ENCODE data around the gene NPAS3. TPM values are rescaled to one million over a fixed set of nuclear protein-coding genes. Genes with fewer than 3 reads are reported as not detected.

The NPAS3 gene
- total RNA-seq, 1 donor from 2014 or later = 2.0 TPM

DNA sequence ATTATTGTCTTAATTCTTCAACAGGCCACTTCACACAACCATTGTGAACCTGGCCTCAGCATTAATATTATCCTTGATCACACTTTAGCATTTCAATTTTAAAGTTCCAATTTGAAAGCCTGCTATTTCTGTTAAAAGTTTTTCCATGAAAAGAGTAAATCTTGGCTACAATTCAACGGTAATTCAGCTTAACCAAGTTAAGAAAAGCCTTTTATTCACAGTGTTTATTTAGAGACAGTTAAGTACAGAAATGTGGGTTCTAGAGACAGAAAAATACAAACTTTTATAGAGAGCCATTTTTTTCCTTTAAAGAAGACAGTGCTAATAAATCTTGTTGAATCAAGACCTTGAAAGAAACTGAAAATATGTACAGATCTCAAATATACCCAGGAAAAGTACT lies 103.9 kb downstream of the NPAS3 start:
- no peak for DNase-seq (ENCODE audit: low read depth)
- TF ChIP-seq, protein P1, sequence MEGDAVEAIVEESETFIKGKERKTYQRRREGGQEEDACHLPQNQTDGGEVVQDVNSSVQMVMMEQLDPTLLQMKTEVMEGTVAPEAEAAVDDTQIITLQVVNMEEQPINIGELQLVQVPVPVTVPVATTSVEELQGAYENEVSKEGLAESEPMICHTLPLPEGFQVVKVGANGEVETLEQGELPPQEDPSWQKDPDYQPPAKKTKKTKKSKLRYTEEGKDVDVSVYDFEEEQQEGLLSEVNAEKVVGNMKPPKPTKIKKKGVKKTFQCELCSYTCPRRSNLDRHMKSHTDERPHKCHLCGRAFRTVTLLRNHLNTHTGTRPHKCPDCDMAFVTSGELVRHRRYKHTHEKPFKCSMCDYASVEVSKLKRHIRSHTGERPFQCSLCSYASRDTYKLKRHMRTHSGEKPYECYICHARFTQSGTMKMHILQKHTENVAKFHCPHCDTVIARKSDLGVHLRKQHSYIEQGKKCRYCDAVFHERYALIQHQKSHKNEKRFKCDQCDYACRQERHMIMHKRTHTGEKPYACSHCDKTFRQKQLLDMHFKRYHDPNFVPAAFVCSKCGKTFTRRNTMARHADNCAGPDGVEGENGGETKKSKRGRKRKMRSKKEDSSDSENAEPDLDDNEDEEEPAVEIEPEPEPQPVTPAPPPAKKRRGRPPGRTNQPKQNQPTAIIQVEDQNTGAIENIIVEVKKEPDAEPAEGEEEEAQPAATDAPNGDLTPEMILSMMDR (IDR thresholded peaks at IDR 0.05; ENCODE audit: insufficient read depth, low read length, poor library complexity, severe bottlenecking) = no peak
- no peaks in the 10 kb centered on the region for H3K36me3 ChIP-seq (ENCODE audit: control insufficient read depth, insufficient read depth, low read length)
- no peaks in the 10 kb centered on the region for H3K27me3 ChIP-seq (ENCODE audit: control insufficient read depth, insufficient read depth, low read length)
- no peak overlapping the region for H3K4me3 ChIP-seq (ENCODE audit: low read depth, low read length)

DNA sequence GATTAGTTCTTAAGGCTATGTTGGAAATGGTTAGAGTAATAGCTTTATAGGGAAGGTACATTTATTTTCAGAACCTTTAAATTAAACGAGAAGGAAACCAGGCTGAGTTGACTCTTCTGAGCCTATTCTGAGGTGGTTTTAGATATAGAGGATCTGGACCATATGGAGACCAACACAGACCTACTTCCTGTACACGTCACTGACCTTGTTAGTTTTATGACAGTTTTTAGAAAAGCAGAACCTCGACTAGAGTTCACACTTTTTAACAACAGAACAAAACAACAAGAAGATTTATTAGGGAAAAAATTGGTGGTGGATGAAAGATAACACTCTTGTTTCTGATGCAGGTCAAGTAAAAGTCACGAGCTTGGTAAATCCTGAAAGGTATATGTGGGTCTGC lies 107.1 kb downstream of the NPAS3 start:
- no peak for DNase-seq (ENCODE audit: low read depth)
- H3K36me3 ChIP-seq (ENCODE audit: control insufficient read depth, insufficient read depth, low read length) = no peaks in the 10 kb centered on the region
- TF ChIP-seq, protein P1 (IDR thresholded peaks at IDR 0.05; ENCODE audit: insufficient read depth, low read length, poor library complexity, severe bottlenecking) = no peak
- no peak overlapping the region for H3K4me3 ChIP-seq (ENCODE audit: low read depth, low read length)
- H3K27me3 ChIP-seq (ENCODE audit: control insufficient read depth, insufficient read depth, low read length) = no peaks in the 10 kb centered on the region

DNA sequence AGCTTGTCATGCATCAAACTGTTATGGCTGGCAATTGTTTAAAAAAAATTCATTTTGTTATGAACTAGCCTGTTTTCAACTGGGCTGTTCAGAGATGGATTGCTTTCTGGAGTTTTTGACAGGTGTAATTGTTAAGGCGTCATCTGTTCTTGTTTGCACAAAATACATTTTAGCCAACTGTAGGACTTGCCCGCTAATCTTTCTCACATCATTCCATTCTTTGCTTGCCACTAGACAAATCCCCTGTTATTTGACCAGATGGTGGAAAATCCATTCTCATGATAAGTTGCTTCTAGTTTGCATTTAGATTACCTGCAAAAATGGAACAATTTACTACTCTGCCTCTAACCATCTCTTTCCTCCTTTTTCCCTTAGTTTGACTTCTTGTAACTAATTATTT lies 114.3 kb downstream of the NPAS3 start:
- no peaks in the 10 kb centered on the region for H3K36me3 ChIP-seq (ENCODE audit: control insufficient read depth, insufficient read depth, low read length)
- H3K4me3 ChIP-seq (ENCODE audit: low read depth, low read length) = no peak overlapping the region
- TF ChIP-seq, protein P1 (IDR thresholded peaks at IDR 0.05; ENCODE audit: insufficient read depth, low read length, poor library complexity, severe bottlenecking) = no peak
- DNase-seq (ENCODE audit: low read depth) = no peak
- no peaks in the 10 kb centered on the region for H3K27me3 ChIP-seq (ENCODE audit: control insufficient read depth, insufficient read depth, low read length)

DNA sequence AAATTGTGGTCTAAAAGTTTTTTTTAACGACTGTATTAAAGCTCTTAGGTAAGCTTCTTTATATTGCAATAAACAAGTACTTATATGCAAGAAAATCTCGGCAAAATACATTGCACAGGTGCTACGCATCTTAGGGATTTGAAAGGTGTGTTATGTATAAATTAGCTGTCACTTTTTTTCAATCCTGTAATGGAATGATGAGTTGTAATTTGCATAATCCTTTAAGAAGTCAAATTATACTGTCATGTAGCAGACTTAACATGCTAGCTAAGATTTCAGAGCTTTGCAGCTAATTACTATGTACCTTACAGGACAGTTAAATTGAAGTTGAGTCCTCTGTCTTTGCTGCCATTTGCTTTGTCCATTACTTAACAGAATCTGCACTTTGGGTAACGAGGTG lies 117.5 kb downstream of the NPAS3 start:
- Histone ChIP-seq H3K4me3 (ENCODE audit: low read depth, low read length) (no peak overlapping the region), H3K27me3 (ENCODE audit: control insufficient read depth, insufficient read depth, low read length) (no peaks in the 10 kb centered on the region), H3K36me3 (ENCODE audit: control insufficient read depth, insufficient read depth, low read length) (no peaks in the 10 kb centered on the region)
- TF ChIP-seq, protein P1 (IDR thresholded peaks at IDR 0.05; ENCODE audit: insufficient read depth, low read length, poor library complexity, severe bottlenecking) = no peak
- DNase-seq (ENCODE audit: low read depth) = no peak

DNA sequence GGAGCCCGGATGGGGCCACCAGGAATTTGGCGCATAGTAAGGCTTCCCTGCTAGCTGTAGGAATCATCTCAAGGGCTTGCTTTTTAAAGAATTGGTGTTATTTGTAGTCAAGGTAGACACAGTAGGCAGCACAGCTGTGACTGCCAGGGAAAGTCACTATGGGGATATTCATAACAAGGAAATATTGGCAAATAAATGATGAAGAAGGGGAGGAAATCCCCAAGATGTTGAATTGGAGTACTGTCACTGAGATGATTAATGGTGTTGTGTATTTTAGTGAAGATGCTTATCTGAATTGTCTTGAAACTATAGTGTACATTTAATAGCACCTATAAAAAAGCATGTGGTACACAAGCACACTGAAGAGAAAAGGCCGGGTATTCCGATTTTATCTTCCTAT lies 118.9 kb downstream of the NPAS3 start:
- TF ChIP-seq, protein P1 (IDR thresholded peaks at IDR 0.05; ENCODE audit: insufficient read depth, low read length, poor library complexity, severe bottlenecking) = no peak
- no peaks in the 10 kb centered on the region for H3K27me3 ChIP-seq (ENCODE audit: control insufficient read depth, insufficient read depth, low read length)
- no peak overlapping the region for H3K4me3 ChIP-seq (ENCODE audit: low read depth, low read length)
- no peaks in the 10 kb centered on the region for H3K36me3 ChIP-seq (ENCODE audit: control insufficient read depth, insufficient read depth, low read length)
- DNase-seq (ENCODE audit: low read depth) = no peak

DNA sequence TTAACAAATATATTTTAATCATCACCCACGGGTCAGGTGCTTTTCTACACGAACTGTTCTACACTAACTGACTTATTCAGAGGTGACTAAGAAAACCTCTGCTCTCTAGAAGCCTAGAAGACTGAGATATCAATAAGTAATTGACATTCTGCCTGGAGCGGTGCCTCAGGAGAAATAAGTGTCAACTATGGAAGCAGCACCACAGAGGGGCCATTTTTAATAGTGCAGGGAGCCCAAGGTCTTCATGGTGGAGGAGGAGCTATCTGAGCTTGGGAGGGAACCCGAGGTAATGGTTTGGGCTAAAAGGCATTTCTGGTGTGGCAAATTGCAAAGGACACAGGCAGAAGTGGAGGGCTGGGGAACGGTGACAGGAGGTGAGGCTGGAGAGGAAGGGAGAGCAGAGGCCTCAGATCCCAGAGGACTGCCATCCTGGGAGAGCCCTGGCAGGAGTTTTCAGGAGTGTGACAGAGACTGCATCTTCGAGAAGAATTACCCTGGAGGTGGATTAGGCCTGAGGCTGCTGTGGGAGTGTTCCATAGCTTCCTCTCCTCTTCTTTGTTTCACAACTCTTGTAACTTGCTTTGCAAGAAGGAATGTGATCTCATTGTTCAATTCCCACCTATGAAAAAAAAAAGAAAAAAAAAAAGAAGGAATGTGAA lies 123.1 kb downstream of the NPAS3 start:
- Histone ChIP-seq H3K27me3 (ENCODE audit: control insufficient read depth, insufficient read depth, low read length) (no peaks in the 10 kb centered on the region), H3K4me3 (ENCODE audit: low read depth, low read length) (no peak overlapping the region), H3K36me3 (ENCODE audit: control insufficient read depth, insufficient read depth, low read length) (no peaks in the 10 kb centered on the region)
- TF ChIP-seq, protein P1 (IDR thresholded peaks at IDR 0.05; ENCODE audit: insufficient read depth, low read length, poor library complexity, severe bottlenecking) = no peak
- no peak for DNase-seq (ENCODE audit: low read depth)

All from kidney epithelial cell (primary cell).